ENCODE results near the gene BMP8B. TPM values are rescaled to one million over a fixed set of nuclear protein-coding genes. Genes with fewer than 3 reads are reported as not detected.
"Not testable (repeated sequence)": the region's sequence is repeated elsewhere in the genome, so short reads cannot be mapped to it uniquely, and the experiment has no call there.

BMP8B gene
- total RNA-seq, 2 donors from 2014 or later = 0.08 to 0.37 TPM

DNA sequence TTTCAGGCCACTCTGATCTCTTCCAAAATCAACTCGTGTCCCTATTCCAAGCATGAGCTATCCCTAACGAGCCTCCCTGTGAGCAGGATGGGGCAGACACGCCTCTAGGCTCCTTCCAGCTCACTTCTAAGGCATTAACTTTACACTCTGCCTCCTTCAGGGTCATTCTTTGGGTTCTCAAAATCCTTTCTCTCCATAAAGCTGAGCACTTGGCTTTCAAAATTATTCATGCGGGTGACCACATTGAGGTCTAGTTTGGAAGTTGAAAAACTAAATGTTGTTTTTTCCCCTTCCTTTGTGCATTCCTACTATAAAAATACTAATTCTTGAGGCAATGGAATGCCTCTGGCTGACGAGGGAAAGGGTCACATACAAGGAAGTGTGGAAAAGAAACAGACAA lies 33.5 kb upstream of the BMP8B start:
- no peaks in the 10 kb centered on the region for H3K36me3 Mint-ChIP-seq (ENCODE audit: low read depth)
- no peak overlapping the region for H3K27ac Mint-ChIP-seq
- H3K4me3 Mint-ChIP-seq = no peak overlapping the region
- ATAC-seq (replicated peaks) = no peak
- peaks cover 4% of the 10 kb centered on the region for H3K27me3 Mint-ChIP-seq
- peaks cover 5% of the 10 kb centered on the region for H3K4me1 Mint-ChIP-seq
- H3K9me3 Mint-ChIP-seq = no peaks in the 10 kb centered on the region

DNA sequence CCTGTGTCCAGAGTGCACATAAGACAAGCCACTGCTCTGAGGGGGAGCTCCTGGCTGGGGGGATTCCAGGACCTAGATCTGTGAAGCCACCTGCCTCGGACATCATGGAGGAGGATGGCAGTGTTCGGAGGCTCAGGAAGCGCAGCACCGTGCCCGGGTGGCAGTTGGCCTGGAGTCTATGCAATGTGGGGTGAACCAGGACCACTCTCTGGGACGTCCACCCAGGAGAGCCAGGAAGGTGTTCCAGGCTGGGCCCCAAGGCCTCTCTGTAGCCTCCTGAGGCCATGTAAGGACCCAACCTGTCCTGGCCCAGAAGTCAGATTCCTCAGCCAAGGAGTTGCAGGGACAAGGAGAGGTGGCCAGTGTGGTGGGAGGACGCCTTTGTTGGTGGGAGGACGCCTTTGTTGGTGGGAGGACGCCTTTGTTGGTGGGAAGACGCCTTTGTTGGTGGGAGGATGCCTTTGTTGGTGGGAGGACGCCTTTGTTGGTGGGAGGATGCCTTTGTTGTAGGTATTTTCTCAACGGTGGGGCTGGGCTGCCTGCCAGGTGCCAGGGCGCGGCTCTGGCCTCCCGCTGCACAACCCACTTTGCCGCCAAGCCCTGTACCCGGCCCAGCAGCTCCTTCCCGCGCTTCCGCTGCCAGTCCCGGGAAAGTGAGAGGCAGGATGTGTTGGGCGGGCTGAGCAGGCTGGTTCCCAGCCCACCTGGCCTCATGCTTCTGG lies 30.6 kb upstream of the BMP8B start:
- ATAC-seq (replicated peaks) = no peak
- peaks cover 10% of the 10 kb centered on the region for H3K4me1 Mint-ChIP-seq
- peaks cover 7% of the 10 kb centered on the region for H3K27me3 Mint-ChIP-seq
- no peak overlapping the region for H3K4me3 Mint-ChIP-seq
- H3K9me3 Mint-ChIP-seq = no peaks in the 10 kb centered on the region
- no peak overlapping the region for H3K27ac Mint-ChIP-seq
- H3K36me3 Mint-ChIP-seq (ENCODE audit: low read depth) = no peaks in the 10 kb centered on the region

DNA sequence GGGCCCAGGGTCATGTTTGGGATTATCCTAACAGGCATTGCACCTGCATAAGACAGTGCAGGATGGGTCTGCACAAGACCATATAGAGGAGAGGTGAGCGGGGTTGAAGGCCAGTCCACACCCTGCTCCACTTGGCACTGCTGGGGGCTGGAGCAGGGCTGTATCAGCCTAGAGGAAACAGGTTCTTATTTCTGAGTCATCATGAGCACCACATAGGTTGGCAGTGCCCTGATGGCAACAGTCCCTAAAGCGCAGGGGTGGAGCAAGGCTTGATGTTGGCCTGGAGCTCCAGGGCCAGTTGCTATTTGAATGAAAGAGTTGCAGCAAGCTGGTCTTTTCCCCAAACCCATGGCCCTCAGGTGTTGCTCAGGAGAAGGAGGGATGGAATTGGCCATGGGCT lies 29.8 kb upstream of the BMP8B start:
- H3K27me3 Mint-ChIP-seq = peaks cover 7% of the 10 kb centered on the region
- ATAC-seq (replicated peaks) = no peak
- H3K36me3 Mint-ChIP-seq (ENCODE audit: low read depth) = no peaks in the 10 kb centered on the region
- no peak overlapping the region for H3K4me3 Mint-ChIP-seq
- peaks cover 10% of the 10 kb centered on the region for H3K4me1 Mint-ChIP-seq
- no peak overlapping the region for H3K27ac Mint-ChIP-seq
- no peaks in the 10 kb centered on the region for H3K9me3 Mint-ChIP-seq

DNA sequence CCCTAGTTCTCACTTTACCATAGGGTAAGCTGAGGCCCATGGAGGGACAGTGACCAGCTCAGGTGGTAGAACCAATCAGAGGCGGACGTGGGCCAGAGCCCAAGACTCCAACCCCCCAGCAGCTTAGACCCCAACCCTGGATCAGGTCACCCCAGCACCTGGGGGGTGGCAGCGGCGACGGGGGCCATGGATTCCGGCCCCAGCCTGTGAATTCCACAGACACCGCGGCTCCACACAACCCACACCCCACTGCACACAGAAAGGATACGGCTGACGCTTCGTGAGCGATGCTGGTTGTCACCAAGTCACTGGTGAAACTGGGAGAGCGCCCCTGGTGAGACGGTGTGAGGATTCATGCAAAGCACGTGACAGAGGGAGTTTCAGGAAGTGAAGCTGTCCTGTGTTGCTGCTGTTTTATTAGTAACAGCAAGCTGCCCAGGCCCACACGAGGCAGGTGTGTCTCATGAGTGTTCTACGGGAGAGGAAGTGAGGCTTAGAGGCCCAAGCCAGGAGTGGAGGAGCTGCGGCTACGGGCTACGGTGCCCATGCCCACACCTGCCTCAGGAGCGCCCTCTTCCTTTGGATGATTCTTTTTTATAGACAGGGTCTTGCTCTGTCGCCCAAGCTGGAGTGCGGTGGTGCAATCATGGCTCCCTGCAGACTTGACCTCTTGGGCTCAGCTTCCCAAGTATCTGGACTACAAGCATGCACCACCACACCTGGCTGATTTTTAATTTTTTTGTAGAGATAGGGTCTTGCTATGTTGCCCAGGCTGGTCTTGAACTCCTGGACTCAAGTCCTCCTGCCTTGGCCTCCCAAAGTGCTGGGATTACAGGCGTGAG lies 28.6 kb upstream of the BMP8B start:
- peak overlapping the region; percentile 71 for H3K4me3 Mint-ChIP-seq
- peak; percentile 91 for ATAC-seq (replicated peaks)
- H3K36me3 Mint-ChIP-seq (ENCODE audit: low read depth); H3K9me3 Mint-ChIP-seq: not testable (repeated sequence)
- peak overlapping the region; percentile 62 for H3K27ac Mint-ChIP-seq
- peaks cover 12% of the 10 kb centered on the region for H3K27me3 Mint-ChIP-seq
- H3K4me1 Mint-ChIP-seq = peaks cover 10% of the 10 kb centered on the region

DNA sequence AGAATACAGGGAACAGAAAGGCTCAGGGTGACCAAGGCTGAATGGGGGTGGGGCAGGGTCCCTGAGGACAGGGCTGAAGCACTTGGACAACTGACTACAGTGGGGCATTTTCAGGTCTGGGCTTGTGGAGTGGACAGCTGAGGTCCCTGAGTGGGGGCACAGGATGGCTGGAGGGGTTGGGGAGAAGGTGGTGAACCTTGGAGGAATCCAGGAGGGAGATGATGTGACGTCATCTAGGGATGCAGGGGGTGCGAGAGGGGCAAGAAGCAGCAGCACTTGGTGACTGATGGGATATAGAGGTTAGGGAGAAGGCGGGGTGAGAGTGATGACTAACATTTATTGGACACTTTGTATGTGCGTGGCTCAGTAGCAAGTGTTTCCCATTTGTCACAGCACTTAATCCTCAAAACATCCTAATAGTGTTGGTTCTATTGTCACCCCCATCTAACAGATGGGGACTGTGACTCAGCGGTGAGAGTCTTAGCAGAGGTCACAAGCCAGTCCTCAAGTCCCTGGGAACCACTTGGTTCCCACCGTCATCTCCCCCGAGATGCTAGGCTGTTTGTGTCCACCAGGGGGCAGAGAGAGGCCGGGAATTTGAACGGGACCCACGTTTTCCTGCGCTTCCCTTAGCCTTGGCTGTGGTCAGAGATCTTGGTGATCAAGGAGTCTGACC lies 27.9 kb upstream of the BMP8B start:
- peak overlapping the region; percentile 71 for H3K4me3 Mint-ChIP-seq

DNA sequence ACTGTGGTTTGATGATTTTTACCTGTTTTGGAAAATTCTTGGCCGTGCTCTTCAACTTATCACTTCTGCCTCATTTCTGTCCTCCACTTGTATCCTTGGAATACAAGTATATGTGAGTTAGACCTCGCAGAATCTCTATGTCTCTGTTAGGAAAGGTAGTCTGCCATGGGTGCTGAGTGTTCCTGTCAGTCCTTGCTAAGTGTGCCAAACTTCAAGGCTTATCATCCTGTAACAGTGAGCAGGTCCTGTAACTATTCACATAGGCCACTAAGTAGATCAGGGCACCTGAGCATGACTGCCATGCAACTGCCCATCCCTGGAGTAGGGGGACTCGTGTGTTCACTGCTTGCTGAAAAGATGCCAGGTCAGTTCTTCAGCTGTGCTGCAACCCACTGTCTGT lies 24.2 kb upstream of the BMP8B start:
- no peaks in the 10 kb centered on the region for H3K9me3 Mint-ChIP-seq
- ATAC-seq (replicated peaks) = no peak

More for the DNA sequence above, 27.9 kb upstream of the BMP8B start:
- Mint-ChIP-seq H3K27me3 (peaks cover 12% of the 10 kb centered on the region), H3K4me1 (peaks cover 10% of the 10 kb centered on the region), H3K27ac (peak overlapping the region; percentile 62), H3K36me3 (ENCODE audit: low read depth) (no peaks in the 10 kb centered on the region), H3K9me3 (no peaks in the 10 kb centered on the region)
- peak; percentile 70 for ATAC-seq (replicated peaks)

DNA sequence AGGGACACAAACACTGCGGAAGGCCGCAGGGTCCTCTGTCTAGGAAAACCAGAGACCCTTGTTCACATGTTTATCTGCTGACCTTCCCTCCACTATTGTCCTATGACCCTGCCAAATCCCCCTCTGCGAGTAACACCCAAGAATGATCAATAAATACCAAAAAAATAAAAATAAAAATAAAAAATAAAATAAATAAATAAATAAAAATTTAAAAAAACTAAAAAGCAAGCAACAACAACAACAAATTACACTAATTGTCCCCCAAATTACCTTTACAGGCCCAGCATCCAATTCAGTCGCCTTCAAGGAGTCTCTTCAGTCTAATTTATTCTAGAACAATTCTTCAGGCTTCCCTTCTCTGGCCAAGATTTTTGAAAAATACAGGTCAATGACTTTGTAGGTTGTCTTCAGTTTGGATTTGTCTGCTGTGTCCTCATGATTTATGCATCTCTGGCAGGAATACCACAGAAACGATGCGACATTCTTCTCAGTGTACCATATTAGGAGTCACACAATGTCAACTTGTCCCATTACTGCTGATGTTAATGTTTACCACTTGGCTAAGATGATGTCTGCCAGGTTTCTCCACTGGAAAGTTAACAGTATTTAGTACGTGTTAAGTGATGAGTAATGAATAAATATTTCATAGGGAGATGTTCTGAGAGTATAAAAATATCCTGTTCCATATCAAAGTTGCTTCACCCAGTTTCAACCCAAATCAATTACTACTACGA lies 20.3 kb upstream of the BMP8B start:
- H3K9me3 Mint-ChIP-seq = no peaks in the 10 kb centered on the region
- no peak for ATAC-seq (replicated peaks)
- H3K4me1 Mint-ChIP-seq = no peaks in the 10 kb centered on the region
- H3K36me3 Mint-ChIP-seq (ENCODE audit: low read depth) = no peaks in the 10 kb centered on the region
- no peak overlapping the region for H3K27ac Mint-ChIP-seq
- no peak overlapping the region for H3K4me3 Mint-ChIP-seq
- H3K27me3 Mint-ChIP-seq = peaks cover 5% of the 10 kb centered on the region

More for the DNA sequence above, 24.2 kb upstream of the BMP8B start:
- H3K27me3 Mint-ChIP-seq = peaks cover 8% of the 10 kb centered on the region
- H3K27ac Mint-ChIP-seq = no peak overlapping the region
- peaks cover 10% of the 10 kb centered on the region for H3K4me1 Mint-ChIP-seq
- no peaks in the 10 kb centered on the region for H3K36me3 Mint-ChIP-seq (ENCODE audit: low read depth)
- H3K4me3 Mint-ChIP-seq = no peak overlapping the region

DNA sequence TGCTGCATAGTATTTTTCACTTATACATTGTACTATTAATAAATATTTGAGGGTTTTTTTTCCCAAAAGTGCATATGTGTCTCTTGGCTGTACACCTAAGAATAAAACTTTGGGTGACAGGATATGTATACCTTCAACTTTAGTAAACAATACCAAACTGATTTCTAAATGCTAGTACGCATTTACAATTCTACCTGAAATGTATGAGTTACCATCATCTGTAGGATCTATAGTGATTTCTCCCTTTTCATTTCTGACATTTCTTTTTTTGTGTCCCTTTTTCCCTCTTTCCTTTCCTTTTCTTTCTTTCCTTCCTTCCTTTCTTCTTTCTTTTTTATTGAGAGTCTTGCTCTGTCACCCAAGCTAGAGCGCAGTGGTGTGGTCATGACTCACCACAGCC lies 16.7 kb upstream of the BMP8B start:
- Mint-ChIP-seq H3K4me1 (no peaks in the 10 kb centered on the region), H3K4me3 (no peak overlapping the region), H3K36me3 (ENCODE audit: low read depth) (no peaks in the 10 kb centered on the region), H3K27ac (no peak overlapping the region), H3K27me3 (no peaks in the 10 kb centered on the region), H3K9me3 (no peaks in the 10 kb centered on the region)
- no peak for ATAC-seq (replicated peaks)

DNA sequence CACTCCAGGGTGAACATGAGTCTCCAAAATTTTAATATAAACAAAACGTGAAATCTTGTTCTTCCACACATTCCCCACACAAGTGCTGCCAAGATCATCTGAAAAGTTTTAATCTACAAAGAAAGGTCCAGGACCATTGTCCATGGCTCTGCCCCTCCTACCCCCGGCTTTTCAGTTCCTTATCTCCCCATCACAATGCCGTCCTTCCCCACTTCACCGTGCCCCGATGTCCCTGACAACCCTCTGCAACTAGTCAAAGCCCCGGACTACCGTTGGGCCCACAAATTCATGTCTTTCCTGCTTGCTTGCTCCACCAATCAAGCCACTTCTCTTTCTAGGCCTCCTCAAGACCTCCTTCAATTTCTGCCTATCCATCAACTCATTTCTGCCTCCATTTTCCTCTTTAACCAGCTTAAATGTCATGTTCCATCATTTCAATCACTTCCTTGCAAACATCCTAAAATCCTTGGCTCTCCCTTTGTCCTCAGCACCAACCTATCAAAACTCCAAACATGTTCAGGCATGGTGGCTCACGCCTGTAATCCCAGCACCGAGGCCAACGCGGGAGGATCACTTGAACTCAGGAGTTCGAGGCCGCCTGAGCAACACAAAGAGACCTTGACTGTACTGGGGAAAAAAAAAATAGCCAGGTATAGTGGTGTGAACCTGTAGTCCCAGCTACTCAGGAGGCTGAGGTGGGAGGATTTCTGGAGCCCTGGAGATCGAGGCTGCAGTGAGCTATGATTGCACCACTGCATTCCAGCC lies 14.0 kb upstream of the BMP8B start:
- Mint-ChIP-seq H3K4me3 (no peak overlapping the region), H3K4me1 (no peaks in the 10 kb centered on the region)

DNA sequence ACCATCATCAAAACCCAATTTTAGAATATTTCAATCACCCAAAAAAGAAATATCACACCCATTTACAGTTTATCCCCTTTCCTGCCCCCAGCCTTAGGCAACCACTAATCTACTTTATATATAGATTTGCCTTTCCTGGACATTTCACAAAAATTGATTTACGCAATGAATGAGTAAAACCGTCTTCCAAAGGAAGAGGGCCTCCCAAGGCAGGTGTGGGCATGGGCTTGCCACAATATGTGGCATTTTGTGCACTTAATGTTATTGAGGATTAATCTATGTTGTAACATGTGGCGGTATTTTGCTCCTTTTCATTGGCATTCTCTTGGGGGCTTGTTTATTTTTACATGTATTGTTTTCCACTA lies 11.8 kb upstream of the BMP8B start:
- Mint-ChIP-seq H3K4me1 (no peaks in the 10 kb centered on the region), H3K9me3 (no peaks in the 10 kb centered on the region), H3K27ac (no peak overlapping the region), H3K36me3 (ENCODE audit: low read depth) (no peaks in the 10 kb centered on the region), H3K4me3 (no peak overlapping the region), H3K27me3 (no peaks in the 10 kb centered on the region)
- ATAC-seq (replicated peaks) = no peak

More for the DNA sequence above, 14.0 kb upstream of the BMP8B start:
- H3K27me3 Mint-ChIP-seq = no peaks in the 10 kb centered on the region
- no peaks in the 10 kb centered on the region for H3K36me3 Mint-ChIP-seq (ENCODE audit: low read depth)
- H3K9me3 Mint-ChIP-seq = no peaks in the 10 kb centered on the region
- no peak for ATAC-seq (replicated peaks)
- H3K27ac Mint-ChIP-seq = no peak overlapping the region

DNA sequence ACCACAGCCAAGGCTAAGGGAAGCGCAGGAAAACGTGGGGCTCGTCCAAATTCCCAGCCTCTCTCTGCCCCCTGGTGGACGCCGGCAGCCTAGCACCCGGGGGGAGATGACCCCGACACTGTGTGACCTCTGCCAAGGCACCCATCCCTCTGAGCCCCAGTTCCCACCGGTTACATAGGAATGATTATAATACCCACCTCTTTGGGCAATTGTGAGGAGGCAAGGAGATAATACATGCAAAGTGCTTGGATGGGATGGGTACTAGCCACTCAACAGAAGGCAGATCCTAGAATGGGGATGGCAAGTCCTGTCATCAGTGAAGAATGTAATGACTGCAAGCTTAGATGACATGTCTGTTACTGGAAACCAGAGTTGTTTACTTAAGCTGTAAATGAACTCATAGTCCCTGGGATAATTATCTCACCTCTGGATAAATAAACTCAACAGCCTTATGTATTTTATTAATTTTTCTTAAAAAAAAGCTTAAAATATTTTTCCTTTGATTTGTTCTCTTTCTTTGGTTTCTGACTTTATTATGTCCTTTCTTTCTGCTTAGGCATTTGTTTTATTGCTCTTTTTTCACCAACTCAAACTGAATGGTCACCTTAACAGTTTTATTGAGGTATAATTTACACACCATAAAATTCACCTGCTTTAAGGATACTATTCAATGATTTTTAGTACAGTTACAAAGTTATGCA lies 11.3 kb upstream of the BMP8B start:
- no peaks in the 10 kb centered on the region for H3K9me3 Mint-ChIP-seq
- no peak overlapping the region for H3K27ac Mint-ChIP-seq
- no peaks in the 10 kb centered on the region for H3K36me3 Mint-ChIP-seq (ENCODE audit: low read depth)
- H3K4me3 Mint-ChIP-seq = no peak overlapping the region
- no peaks in the 10 kb centered on the region for H3K27me3 Mint-ChIP-seq
- ATAC-seq (replicated peaks) = peak; percentile 75
- H3K4me1 Mint-ChIP-seq = no peaks in the 10 kb centered on the region

DNA sequence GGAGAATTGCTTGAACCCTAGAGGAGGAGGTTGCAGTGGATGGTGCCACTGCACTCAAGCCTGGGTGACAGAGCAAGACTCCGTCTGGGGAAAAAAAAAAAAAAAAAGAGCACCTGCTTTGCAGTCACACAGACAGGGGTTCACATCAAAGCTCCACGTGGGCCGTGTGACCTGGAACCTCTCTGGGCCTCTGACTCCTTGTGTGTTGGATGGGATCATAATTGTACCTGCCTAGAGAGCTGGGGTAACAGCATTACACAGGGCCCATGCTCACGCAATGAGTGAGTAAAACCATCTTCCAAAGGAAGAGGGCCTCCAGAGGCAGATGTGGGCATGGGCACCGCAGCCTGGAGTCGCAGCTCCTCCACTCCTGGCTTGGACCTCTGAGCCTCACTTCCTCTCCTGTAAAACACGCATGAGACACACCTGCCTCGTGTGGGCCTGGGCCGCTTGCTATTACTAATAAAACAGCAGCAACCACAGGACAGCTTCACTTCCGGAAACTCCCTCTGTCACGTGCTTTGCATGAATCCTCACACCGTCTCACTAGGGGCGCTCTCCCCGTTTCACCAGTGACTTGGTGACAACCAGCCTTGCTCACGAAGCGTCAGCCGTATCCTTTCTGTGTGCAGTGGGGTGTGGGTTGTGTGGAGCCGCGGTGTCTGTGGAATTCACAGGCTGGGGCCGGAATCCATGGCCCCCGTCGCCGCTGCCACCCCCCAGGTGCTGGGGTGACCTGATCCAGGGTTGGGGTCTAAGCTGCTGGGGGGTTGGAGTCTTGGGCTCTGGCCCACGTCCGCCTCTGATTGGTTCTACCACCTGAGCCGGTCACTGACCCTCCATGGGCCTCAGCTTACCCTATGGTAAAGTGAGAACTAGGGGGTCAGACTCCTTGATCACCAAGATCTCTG lies 10.4 kb upstream of the BMP8B start:
- not testable (repeated sequence) for H3K4me1 Mint-ChIP-seq; H3K9me3 Mint-ChIP-seq; H3K27me3 Mint-ChIP-seq; H3K36me3 Mint-ChIP-seq (ENCODE audit: low read depth); H3K27ac Mint-ChIP-seq; H3K4me3 Mint-ChIP-seq
- ATAC-seq (replicated peaks) = peak; percentile 70

Data from activated T-helper 17 cell treated with anti-CD3 and anti-CD28 coated beads, Interleukin-2, amount 50 U/mL, for 72 hours (primary cell).